SK-N-MC (cell line): ENCODE measurements around the gene MIPEP.

Source experiments
- EZH2 ChIP-seq: fragments of 200-600 bp; sonication (generic); IDR thresholded peaks from one replicate; pipeline ENCODE4 v1.6.1; 2017; ENCODE audit warnings: antibody characterized with exemption
- POLR2AphosphoS5 ChIP-seq: IDR thresholded peaks from 2 replicates; pipeline ENCODE4 v1.6.1; 2012; ENCODE audit warnings: mild to moderate bottlenecking, low read depth, low read length, borderline replicate concordance

GRCh38 chr13:23749288-23749873 lies 139.8 kb downstream of the MIPEP start:
- no peak for TF ChIP-seq EZH2
- TF ChIP-seq POLR2AphosphoS5, result no peak
